Stimulated activated CD8-positive, alpha-beta memory T cell treated with anti-CD3 and anti-CD28 coated beads, Interleukin-7, amount 100 ng/mL, for 48 hours (primary cell): Measurements from ENCODE around the gene RCAN2.
"Not testable (repeated sequence)": the region's sequence is repeated elsewhere in the genome, so short reads cannot be mapped to it uniquely, and the experiment has no call there.

Experiments
- DNase-seq, 2 donors: peaks; one replicate each; pipeline ENCODE4 v3.0.0-alpha.2; 2020; ENCODE audit warnings: low read depth in 1 of 2; ENCODE audit errors: extremely low read depth in 1 of 2

Gene RCAN2

DNA sequence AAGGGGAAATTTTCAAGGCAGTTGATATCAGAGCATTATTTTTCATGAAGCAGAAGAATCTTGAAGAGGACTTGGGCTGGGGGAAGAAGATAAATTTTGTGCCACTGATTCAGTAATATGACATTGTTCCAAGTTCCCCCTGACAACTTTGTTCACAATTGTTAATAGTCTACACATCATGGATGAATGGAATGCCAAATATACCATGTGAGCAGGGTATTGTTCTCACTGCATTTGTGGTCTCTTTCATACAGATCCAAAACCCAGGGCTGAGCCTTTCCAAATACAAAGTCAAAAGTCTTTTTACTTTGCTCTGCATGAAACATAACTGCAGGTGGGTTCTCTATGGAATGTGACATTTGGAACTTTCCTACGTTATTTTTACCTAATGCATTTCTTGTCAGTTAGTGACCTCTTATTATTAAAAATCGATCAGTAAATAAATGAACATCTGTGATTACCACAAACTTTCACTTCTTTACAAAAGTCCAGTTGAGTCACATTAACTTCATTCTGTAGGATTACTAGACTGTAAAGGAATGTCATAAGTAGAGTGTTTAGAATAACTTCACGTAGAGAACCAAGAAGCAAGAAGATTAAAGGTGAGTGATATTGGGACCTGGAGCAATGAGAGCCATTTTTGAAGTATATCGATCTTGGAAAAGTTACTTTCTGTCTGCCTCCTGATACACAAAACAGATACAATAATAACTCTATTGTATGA is 100.9 kb downstream of the RCAN2 start:
- DNase-seq, result no peak

- DNase-seq, result not testable (repeated sequence)
Observed at GRCh38 chr6:46387728-46388127, 103.5 kb downstream of the RCAN2 start.

GRCh38 chr6:46381579-46381978 is 109.7 kb downstream of the RCAN2 start:
- DNase-seq, result no peak

GRCh38 chr6:46381057-46381456 is 110.2 kb downstream of the RCAN2 start:
- DNase-seq, result no peak

DNA sequence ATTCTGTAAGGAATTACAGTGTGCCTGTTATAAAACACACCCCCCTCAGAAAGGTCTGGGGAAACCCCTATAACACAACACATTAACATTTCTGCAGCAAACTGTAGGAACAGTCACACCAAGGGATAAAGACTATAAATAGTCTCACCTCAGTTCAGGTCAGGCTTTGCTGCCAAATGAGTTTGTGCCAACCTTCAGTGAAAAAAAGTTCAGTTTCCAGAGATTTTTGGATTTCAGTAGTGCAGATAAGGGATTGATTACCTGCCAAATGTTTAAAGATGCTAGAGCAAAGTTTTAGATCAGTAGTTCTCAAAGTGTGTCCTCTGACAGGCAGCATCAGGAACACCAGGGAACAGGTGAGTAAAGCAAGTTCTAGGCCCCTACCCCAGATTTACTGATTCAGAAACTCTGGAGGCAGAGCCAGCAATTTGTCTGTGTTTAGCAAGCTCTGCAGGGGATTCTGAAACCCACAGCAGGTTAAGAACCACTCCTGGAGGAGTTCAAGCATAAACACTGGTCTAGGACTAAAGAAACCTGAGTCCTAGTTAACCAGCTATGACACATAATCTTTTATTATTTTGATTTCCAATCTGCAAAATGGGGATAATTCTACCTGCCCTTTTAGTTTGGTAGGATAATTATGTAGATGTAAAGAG is 111.0 kb downstream of the RCAN2 start:
- no peak for DNase-seq

GRCh38 chr6:46378882-46379416 is 112.3 kb downstream of the RCAN2 start:
- no peak for DNase-seq

DNA sequence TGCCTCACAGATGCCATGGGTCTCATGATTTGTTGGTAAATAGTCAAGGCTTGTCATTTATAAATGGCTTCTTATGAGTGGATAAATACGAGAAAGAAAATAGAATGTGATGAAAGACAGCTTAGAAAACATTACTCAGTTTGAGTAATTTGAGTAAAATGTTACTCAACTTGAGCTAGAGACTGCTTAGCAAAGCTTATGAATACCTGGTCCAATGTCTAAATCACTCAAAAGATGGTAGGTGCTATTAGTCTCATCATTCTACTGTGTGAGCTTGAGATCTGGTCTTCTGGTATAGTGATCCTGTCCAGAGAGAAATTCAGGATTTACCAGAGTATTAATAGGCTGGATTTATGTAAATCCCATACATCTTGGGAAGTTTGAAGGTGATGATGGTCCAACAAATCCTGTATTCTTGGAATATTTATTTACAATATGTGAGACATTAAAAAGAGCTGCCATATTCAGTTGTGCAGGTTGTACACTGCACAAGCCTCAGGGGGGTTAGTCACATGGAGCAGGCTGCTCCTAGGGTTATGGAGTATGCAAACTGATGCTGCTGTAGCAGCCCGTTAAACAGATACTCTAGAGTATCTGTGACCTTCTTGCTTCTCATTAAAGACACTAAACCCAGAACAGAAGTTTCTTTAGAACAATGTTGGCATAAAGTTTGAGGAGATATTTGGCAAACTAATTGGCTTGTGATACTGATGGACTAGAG is 112.9 kb downstream of the RCAN2 start:
- DNase-seq, result no peak

GRCh38 chr6:46377209-46377608 is 114.0 kb downstream of the RCAN2 start:
- no peak for DNase-seq

DNA sequence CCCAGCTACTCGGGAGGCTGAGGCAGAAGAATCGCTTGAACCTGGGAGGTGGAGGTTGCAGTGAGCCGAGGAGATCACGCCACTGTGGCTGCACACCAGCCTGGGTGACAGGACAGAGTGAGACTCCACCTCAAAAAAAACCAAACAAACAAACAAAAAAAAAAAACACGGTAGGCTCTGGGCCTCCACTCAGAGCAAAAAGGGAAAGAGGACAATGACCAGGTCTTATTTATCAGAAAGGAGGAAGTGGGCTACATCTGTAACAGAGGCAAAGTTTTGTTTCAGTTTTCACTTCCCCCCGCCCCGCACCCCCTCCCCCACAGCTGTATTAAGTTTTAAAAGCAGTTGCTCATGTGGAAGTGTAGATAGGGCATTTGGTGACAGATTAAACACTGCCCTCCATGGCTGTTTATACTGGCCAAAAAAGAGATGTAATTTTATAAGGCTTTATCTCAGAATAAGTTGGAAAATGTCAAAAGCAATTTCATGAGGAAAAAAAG is 114.6 kb downstream of the RCAN2 start:
- no peak for DNase-seq

- no peak for DNase-seq
Observed at GRCh38 chr6:46370622-46371021, 120.6 kb downstream of the RCAN2 start.

- no peak for DNase-seq
Observed at GRCh38 chr6:46368169-46368536, 123.1 kb downstream of the RCAN2 start.

- DNase-seq, result no peak
Observed at GRCh38 chr6:46367354-46368168, 123.7 kb downstream of the RCAN2 start.

DNA sequence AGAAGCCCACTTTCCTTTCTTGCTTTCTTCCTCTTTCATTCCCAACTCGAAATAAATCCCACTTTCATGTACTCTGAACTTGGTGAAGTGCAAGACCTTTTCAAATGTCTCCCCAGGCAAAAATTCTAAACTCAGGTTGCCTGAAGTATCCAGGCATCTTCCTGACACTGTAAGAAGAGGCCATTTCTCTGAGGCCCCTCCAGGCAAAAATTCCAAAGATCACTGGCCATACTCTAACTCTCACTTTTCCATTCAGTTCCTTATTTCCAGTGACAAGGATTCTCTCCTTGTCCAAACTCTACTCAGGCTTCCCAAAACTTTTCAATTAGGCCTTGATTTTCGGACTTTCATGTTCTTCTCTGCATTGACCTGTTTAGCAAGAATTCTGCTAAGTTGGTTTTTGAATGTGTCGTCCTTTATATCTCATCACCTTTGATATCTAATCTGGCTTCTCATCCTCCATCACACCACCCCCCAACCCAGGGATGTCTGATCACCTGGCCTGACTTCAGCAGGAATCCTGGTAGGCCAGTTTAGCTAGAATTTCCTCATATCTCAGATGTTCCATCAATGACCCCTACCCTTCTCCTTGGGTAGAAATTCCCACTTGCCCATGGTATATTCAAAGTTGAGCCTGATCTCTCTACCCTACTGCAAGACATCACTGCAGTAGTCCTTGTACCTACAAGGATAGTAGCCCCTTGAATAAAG is 124.9 kb downstream of the RCAN2 start:
- no peak for DNase-seq

- DNase-seq, result no peak
Observed at GRCh38 chr6:46357591-46357990, 133.7 kb downstream of the RCAN2 start.

DNA sequence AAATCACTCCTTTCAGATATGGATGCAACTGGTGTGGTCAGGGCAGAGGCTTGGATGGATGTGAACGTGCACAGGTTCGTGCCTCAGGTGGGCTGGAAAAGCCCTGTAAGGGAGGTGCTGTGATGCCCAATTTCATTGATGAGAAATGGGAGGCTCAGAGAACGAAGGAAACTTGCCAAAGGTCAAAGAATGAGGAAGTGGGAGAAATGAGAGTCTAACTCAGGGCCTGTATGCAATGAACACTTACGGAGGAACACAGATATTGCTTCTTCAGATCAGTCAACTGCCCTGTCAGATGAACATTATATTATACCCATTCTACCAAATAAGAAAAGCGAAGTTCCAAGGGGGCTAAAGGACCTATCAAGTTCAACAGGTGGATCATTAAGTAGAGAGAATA is 134.7 kb downstream of the RCAN2 start:
- no peak for DNase-seq

DNA sequence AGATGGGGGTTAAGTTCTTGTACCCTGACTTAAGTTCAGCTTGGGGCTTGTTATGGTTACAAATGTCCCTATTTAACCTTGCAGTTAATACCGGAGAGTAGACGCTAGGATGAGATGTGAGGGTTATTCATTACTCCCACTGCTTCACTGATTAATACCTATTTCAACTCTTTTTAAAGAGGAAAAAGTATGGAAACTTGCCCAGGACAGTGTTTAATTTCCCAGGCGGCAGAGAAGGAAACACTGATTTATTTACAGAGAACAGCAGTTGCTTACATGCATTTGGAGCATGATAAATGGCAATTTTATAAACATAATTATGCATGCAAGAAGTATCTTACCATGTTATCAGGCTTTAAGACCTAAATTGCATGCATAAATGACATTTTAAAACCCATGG is 137.7 kb downstream of the RCAN2 start:
- no peak for DNase-seq

DNA sequence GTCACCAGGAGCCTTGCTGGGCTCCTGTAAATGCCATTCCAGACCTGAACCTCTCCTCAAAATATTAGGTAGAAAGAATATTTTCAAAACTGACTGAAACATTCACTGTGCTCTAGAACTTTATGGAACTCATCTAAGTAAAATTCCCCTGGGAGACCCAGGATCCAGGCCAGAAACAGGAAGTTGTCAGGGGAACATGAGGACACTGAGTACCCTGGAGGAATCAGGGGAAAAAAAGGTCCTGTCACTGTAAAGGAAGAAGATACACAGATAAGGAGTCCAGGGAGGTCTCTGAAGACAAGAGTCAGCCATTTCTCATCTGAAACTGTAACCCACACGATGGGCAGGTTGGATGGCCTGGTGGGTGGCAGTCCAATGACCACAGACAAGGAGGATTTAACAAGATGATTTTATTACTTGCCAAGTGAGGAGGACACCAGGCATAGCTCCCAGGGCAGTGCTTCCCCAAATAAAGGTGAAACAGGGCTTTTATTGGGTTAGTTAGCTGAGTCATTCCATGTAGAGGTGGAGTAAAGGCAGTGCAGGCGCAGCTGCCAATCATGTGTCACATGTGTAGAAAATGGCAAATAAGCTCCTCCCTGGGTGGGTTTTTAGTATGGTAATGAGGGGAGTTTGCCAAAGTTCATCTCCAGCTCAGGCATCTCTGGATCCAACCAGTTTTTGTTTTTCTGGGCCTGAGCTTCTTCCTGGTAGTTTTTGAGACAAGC is 138.5 kb downstream of the RCAN2 start:
- DNase-seq, result no peak

- DNase-seq, result no peak
Observed at GRCh38 chr6:46350714-46351113, 140.5 kb downstream of the RCAN2 start.

- DNase-seq, result no peak
Observed at GRCh38 chr6:46347669-46348068, 143.6 kb downstream of the RCAN2 start.
